GM23248 (cell line): Measurements from ENCODE around the gene TMIGD1. TPM values are rescaled to one million over a fixed set of nuclear protein-coding genes. Genes with fewer than 3 reads are reported as not detected.

Source experiments
- DNase-seq: peaks from one replicate; pipeline ENCODE4 v3.0.0-alpha.2; 2015
- H2AFZ ChIP-seq: fragments of 200-600 bp; sonication (generic); 2 replicates; pipeline ENCODE4 v1.6.1; 2016; ENCODE audit warnings: antibody characterized with exemption
- H3F3A ChIP-seq: fragments of 200-600 bp; sonication (generic); 2 replicates; pipeline ENCODE4 v1.6.1; 2016; ENCODE audit warnings: mild to moderate bottlenecking, antibody characterized with exemption, mixed run types; ENCODE audit not compliant: insufficient read depth
- H3K27ac ChIP-seq: fragments of 200-600 bp; sonication (generic); 2 replicates; pipeline ENCODE4 v1.5.1; 2016; ENCODE audit warnings: mild to moderate bottlenecking
- H3K27me3 ChIP-seq: fragments of 200-600 bp; sonication (generic); replicated peaks from 2 replicates; pipeline ENCODE4 v1.6.1; 2016; ENCODE audit warnings: mild to moderate bottlenecking; ENCODE audit not compliant: insufficient read depth
- H3K36me3 ChIP-seq: fragments of 200-600 bp; sonication (generic); 2 replicates; pipeline ENCODE4 v1.6.1; 2016; ENCODE audit warnings: low read depth, mild to moderate bottlenecking
- H3K4me1 ChIP-seq: fragments of 200-600 bp; sonication (generic); 2 replicates; pipeline ENCODE4 v1.6.1; 2016; ENCODE audit warnings: mild to moderate bottlenecking; ENCODE audit not compliant: insufficient read depth
- H3K4me2 ChIP-seq: fragments of 200-600 bp; sonication (generic); one replicate; pipeline ENCODE4 v1.6.1; 2016; ENCODE audit warnings: mild to moderate bottlenecking; ENCODE audit not compliant: unreplicated experiment
- H3K4me3 ChIP-seq: fragments of 200-600 bp; sonication (generic); 2 replicates; pipeline ENCODE4 v1.5.1; 2016; ENCODE audit warnings: mild to moderate bottlenecking
- H3K79me2 ChIP-seq: fragments of 200-600 bp; sonication (generic); 2 replicates; pipeline ENCODE4 v1.6.1; 2016; ENCODE audit warnings: mild to moderate bottlenecking; ENCODE audit not compliant: insufficient read depth
- H3K9ac ChIP-seq: fragments of 200-600 bp; sonication (generic); 2 replicates; pipeline ENCODE4 v1.6.1; 2016; ENCODE audit warnings: mild to moderate bottlenecking
- H3K9me2 ChIP-seq: fragments of 200-600 bp; sonication (generic); 2 replicates; pipeline ENCODE4 v1.6.1; 2016; ENCODE audit warnings: mixed run types, mild to moderate bottlenecking, moderate library complexity; ENCODE audit not compliant: insufficient read depth
- H3K9me3 ChIP-seq: fragments of 200-600 bp; sonication (generic); one replicate; pipeline ENCODE4 v1.6.1; 2017; ENCODE audit warnings: low read depth
- H4K20me1 ChIP-seq: fragments of 200-600 bp; sonication (generic); 2 replicates; pipeline ENCODE4 v1.6.0; 2016; ENCODE audit not compliant: insufficient read depth
- EZH2 ChIP-seq: fragments of 200-600 bp; sonication (generic); IDR thresholded peaks from 2 replicates; pipeline ENCODE4 v1.6.1; 2018; ENCODE audit warnings: antibody characterized with exemption, mild to moderate bottlenecking; ENCODE audit not compliant: insufficient read depth, poor library complexity, severe bottlenecking
- EZH2phosphoT487 ChIP-seq: fragments of 200-600 bp; sonication (generic); IDR thresholded peaks from 2 replicates; pipeline ENCODE4 v1.6.1; 2018; ENCODE audit warnings: antibody characterized with exemption, moderate library complexity, mild to moderate bottlenecking, low read depth; ENCODE audit not compliant: insufficient read depth
- WGBS, 2 experiments: methylation state at CpG; one replicate each; pipeline ENCODE4 v1.1.6; 2015 to 2017; ENCODE audit warnings: low lambda C conversion rate in 2 of 2, low coverage in 1 of 2; ENCODE audit errors: missing lambda C conversion rate in 2 of 2; 5-methylcytosine and 5-hydroxymethylcytosine counted together
- in situ Hi-C: fragments of 300-500 bp; cut with MboI; formaldehyde crosslinking; loops from 2 replicates; pipeline ENCODE4 v1.15.0; 2020
- polyA plus RNA-seq: library from polyadenylated mRNA; unstranded; fragments of >200 nt; fragmentation: Nextera tagmentation; extraction: Ambion mirVana; gene quantifications from 2 replicates; pipeline ENCODE4 v1.2.1, GENCODE V29; 2016
- total RNA-seq: library from RNA; depleted of rRNA; stranded (reverse); fragments of >200 nt; shearing (Covaris generic); gene quantifications from 2 replicates; pipeline ENCODE4 v1.2.3, GENCODE V29; 2014

The TMIGD1 gene
- total and polyA plus RNA-seq, 2 experiments from 2014 or later = not detected

DNA sequence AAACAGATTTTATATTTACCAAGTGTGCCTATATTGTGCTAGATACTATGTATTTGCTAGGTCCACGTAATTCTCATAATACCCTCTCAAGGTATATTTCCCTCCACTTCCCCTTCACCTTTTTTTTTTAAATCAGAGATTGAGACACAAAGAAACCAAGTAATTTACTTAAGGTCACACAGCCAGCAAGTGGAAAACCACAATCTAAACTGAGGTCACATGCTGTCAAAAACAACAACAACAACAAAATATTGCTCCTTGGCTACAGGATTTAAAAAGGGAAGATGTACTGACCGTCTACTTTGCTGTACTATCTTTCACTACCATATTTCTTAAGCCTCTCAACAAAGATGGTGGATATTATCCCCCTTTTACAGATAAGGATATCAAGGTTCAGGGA is 57.9 kb downstream of the TMIGD1 start:
- H3K4me2 ChIP-seq = no peak overlapping the region
- H3K79me2 ChIP-seq = no peaks in the 10 kb centered on the region; the same call in 1 of the 2 replicates
- peaks cover 8% of the 10 kb centered on the region; the same call in 1 of the 2 replicates for H3K4me1 ChIP-seq
- peaks cover 28% of the 10 kb centered on the region for H3K36me3 ChIP-seq
- no peaks in the 10 kb centered on the region for H3K9me2 ChIP-seq
- H2AFZ ChIP-seq = no peak overlapping the region
- in situ Hi-C loops = no loop called here
- no peaks in the 10 kb centered on the region for H4K20me1 ChIP-seq
- H3K9ac ChIP-seq = no peak overlapping the region
- H3F3A ChIP-seq = no peaks in the 10 kb centered on the region
- 78 to 86% methylated on average over 2 of the region's 2 CpGs for WGBS, 2 experiments
- no peaks in the 10 kb centered on the region for H3K9me3 ChIP-seq
- no peak overlapping the region for H3K27ac ChIP-seq
- no peak overlapping the region for H3K4me3 ChIP-seq
- H3K27me3 ChIP-seq = no peaks in the 10 kb centered on the region
- DNase-seq = no peak
- TF ChIP-seq EZH2phosphoT487 (no peak), EZH2 (no peak)

DNA sequence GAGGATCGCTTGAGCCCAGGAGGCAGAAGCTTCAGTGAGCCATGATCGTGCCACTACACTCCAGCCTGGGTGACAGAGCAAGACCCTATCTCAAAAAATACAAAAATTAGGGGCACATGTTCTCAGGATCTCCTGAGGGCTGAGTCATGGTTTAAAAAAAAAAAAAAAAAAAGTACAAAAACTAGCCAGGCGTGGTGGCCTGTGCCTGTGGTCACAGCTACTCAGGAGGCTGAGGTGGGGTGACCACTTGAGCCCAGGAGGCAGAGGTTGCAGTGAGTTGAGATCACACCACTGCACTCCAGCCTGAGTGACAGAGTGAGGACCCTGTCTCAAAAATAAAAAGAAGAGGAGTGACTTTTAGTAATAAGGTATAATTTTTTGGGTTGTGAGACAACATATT is 59.0 kb downstream of the TMIGD1 start:
- Histone ChIP-seq H3F3A (no peaks in the 10 kb centered on the region), H3K9me2 (no peaks in the 10 kb centered on the region), H3K36me3 (peaks cover 28% of the 10 kb centered on the region), H3K27ac (no peak overlapping the region), H2AFZ (no peak overlapping the region), H3K79me2 (no peaks in the 10 kb centered on the region; the same call in 1 of the 2 replicates), H3K27me3 (no peaks in the 10 kb centered on the region), H3K9me3 (no peaks in the 10 kb centered on the region), H3K4me3 (no peak overlapping the region), H4K20me1 (no peaks in the 10 kb centered on the region), H3K9ac (no peak overlapping the region), H3K4me1 (peaks cover 8% of the 10 kb centered on the region; the same call in 1 of the 2 replicates), H3K4me2 (no peak overlapping the region)
- in situ Hi-C loops = no loop called here
- no peak for DNase-seq
- 98 to 99% methylated on average over 3 of the region's 3 CpGs for WGBS, 2 experiments
- TF ChIP-seq EZH2phosphoT487 (no peak), EZH2 (no peak)

DNA sequence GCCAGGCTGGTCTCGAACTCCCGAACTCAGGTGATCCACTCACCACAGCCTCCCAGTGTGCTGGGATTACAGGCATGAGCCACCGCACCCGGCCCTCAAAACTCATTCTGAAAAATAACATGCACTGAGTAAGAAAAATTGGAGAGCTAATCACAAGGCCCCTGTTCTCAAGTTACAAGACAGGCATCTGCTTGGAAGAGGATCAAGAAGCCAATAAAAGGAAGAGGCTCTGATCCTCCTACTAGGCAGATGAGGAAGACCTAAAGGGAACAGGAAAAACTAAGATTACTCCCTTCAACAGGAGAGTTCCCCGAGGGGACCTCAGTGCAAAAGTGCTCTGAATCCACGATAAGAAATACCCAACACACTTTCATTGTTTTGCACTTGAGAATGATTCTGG is 60.5 kb downstream of the TMIGD1 start:
- Histone ChIP-seq H3K27me3 (no peaks in the 10 kb centered on the region), H3F3A (no peaks in the 10 kb centered on the region), H3K79me2 (no peaks in the 10 kb centered on the region; the same call in 1 of the 2 replicates), H3K36me3 (peaks cover 28% of the 10 kb centered on the region), H4K20me1 (no peaks in the 10 kb centered on the region), H3K4me2 (no peak overlapping the region), H3K4me3 (no peak overlapping the region), H3K27ac (no peak overlapping the region), H3K9me2 (no peaks in the 10 kb centered on the region), H3K4me1 (peaks cover 10% of the 10 kb centered on the region; the same call in 1 of the 2 replicates), H3K9me3 (no peaks in the 10 kb centered on the region), H2AFZ (no peak overlapping the region), H3K9ac (no peak overlapping the region)
- in situ Hi-C loops = no loop called here
- WGBS, 2 experiments = 88 to 92% methylated on average over 6 of the region's 6 CpGs
- no peak for DNase-seq
- TF ChIP-seq EZH2phosphoT487 = no peak
- no peak for TF ChIP-seq EZH2

DNA sequence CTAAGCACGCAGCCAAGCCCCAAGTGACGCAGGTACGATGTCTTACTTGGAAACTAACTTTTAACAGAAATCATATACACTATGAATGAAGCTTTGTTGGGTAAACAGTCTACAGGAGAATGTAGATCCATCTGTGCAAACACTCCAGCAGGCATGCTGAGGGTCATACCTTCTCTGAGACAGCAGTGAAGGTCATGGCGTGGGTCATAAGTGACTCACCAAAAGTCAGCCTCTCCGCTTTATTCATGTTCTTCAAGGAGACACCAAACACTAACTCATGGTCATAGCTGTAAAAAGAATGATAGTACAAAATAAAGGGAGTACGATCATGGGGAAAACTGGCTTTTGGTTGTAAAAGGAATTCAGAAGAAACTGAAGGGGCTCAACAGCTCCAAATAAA is 62.8 kb downstream of the TMIGD1 start:
- peaks cover 14% of the 10 kb centered on the region for H3K4me1 ChIP-seq
- in situ Hi-C loops = no loop called here
- peaks cover 34% of the 10 kb centered on the region for H3K36me3 ChIP-seq
- H3F3A ChIP-seq = 0 out of 2 replicates have a peak, but pooled peaks cover 3% of the 10 kb centered on the region
- H3K9me3 ChIP-seq = no peaks in the 10 kb centered on the region
- H2AFZ ChIP-seq = no peak overlapping the region
- no peak overlapping the region for H3K4me2 ChIP-seq
- DNase-seq = peak; percentile 38
- 77 to 90% methylated on average over 6 of the region's 6 CpGs for WGBS, 2 experiments
- no peaks in the 10 kb centered on the region for H3K27me3 ChIP-seq
- H3K4me3 ChIP-seq = no peak overlapping the region
- no peak overlapping the region for H3K27ac ChIP-seq
- H3K79me2 ChIP-seq = no peaks in the 10 kb centered on the region; the same call in 1 of the 2 replicates
- TF ChIP-seq EZH2phosphoT487 (no peak), EZH2 (no peak)
- no peaks in the 10 kb centered on the region for H4K20me1 ChIP-seq
- no peak overlapping the region for H3K9ac ChIP-seq
- no peaks in the 10 kb centered on the region for H3K9me2 ChIP-seq
